Caki2 (cell line): ENCODE data around the gene S100A8. TPM values are rescaled to one million over a fixed set of nuclear protein-coding genes. Genes with fewer than 3 reads are reported as not detected.

ENCODE experiments used
- DNase-seq: peaks from one replicate; pipeline ENCODE4 v3.0.0-alpha.2; 2015; ENCODE audit warnings: low read depth
- in situ Hi-C: cut with HindIII; loops from 2 replicates; pipeline ENCODE4 v1.10.0; 2016; ENCODE audit warnings: low sequenced_read_pairs, low pct_unique_long_range_greater_than_20kb, mixed read lengths
- total RNA-seq: library from RNA; depleted of rRNA; stranded (reverse); fragments of >200 nt; shearing (Covaris generic); gene quantifications from 2 replicates; pipeline ENCODE4 v1.2.3, GENCODE V29; 2014; ENCODE audit warnings: low replicate concordance; rRNA removed

S100A8 gene
- total RNA-seq, 1 experiment from 2014 or later, result not detected

DNA sequence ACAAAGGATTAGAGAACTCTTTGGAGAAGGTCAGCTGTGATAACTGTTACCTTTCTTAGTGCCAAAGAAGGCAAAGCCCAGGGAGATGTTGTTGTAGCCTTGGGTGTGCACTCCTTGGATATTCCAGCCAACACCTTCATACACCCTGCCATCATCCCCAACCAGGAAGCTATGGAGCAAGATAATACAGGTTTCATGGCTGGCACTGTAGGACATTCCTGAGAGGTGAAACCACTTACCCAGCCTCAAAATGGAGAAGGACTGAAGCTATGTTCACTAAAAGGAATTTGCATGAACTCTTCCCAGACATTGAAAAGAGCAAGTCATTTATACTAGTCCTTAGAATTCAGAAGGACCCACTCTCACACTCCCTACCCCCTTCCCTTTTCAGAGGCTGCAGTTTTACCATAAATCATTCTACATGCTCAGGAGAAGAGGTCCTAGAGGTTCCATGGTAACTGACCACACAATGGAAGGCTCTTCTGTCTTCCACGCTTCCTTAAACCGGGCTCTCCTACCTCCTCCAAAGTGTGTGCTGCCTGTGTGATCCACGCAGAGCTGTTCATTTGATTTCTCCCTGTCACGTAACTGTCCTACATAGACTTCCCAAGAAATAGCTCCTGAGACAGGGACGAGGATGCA, 47.7 kb downstream of the S100A8 start:
- in situ Hi-C loops, result no loop called here
- DNase-seq, result no peak

DNA sequence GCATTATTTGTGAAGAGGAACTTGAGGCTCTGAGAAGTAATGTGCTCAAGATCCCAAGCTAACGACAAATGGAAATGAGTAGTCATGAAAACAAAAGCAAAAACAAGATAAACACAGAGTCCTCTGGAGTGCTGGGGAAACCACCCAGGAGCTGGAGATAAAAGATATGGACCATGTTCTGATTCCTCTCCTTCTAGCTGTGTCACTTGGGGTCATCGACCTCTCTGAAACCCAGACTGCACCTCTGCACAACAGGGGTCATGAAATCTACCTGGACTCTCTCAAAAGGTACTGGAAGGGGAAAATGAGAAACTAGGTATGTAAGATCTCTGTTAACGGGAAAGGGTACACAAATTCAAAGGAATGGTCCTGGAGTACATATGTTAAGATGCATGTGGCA, 48.7 kb downstream of the S100A8 start:
- in situ Hi-C loops, result no loop called here
- no peak for DNase-seq

DNA sequence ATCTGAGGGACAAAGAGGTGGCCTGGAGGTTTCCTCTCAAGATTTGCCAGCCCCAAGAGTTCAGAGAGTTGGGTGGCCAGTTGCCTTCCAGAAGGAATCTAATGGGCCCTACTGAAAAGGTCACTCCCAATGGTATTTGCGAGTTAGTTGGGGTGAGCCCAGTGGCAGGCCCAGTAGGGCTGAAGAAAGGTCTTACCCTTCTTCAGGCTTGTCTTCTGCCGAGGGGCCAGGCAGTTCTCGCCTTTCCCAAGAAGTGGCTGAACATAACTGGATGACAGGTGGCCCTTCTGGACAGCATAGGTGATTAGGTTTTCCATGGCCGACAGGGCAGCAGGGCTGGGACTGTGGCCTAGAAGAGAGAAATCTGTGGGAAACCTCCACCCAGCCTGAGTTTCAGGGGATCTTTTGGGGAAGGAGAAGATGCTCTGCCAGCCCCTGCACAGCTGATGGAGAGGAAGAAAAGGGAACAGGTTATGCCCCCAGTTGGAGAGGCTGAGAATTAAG, 49.4 kb downstream of the S100A8 start:
- DNase-seq, result no peak
- in situ Hi-C loops, result no loop called here

DNA sequence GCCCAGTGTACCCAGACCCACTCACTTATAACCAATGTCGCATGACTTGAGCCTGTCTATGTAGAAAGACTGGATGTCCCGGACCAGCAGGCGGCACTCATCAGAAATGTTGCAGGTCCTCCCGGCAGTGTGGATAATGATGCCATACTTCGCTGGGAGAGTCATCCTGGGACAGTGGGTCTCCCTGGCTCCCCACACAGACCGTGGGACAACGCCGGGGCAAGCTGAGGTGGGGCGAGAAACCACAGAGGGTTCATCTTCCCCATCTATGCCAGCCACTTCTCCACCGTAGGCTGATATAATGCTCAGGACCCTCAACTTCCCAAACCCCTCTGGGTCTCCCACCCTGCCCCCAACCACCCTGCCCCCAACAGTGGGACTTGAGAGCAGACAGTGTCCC, 50.5 kb downstream of the S100A8 start:
- in situ Hi-C loops, result no loop called here
- DNase-seq, result no peak

Other genes with a start within 250 kb of the S100A8 start
- not detected in 2 replicates for gene SPRR2G, start 240.2 kb downstream of the S100A8 start, total RNA-seq
- not detected in 2 replicates for gene LELP1, start 187.6 kb downstream of the S100A8 start, total RNA-seq
- gene PRR9, start 173.5 kb downstream of the S100A8 start, total RNA-seq, result not detected in 2 replicates
- not detected in 2 replicates for gene LORICRIN, start 131.4 kb downstream of the S100A8 start, total RNA-seq
- gene PGLYRP3, start 78.1 kb downstream of the S100A8 start, total RNA-seq, result not detected in 2 replicates
- gene PGLYRP4, start 42.2 kb downstream of the S100A8 start, total RNA-seq, result not detected in 2 replicates
- not detected in 2 replicates for gene S100A9, start 33.2 kb downstream of the S100A8 start, total RNA-seq
- gene S100A12, start 15.5 kb downstream of the S100A8 start, total RNA-seq, result not detected in 2 replicates
- not detected in 2 replicates for gene S100A7A, start 25.4 kb upstream of the S100A8 start, total RNA-seq
- gene S100A7, start 69.6 kb upstream of the S100A8 start, total RNA-seq, result not detected in 2 replicates
- 1,350 and 1,721 TPM in 2 replicates for gene S100A6, start 144.9 kb upstream of the S100A8 start, total RNA-seq
- not detected in 2 replicates for gene S100A5, start 149.9 kb upstream of the S100A8 start, total RNA-seq
- gene S100A4, start 154.7 kb upstream of the S100A8 start, total RNA-seq, result 40.4 and 54.7 TPM in 2 replicates
- gene S100A3, start 158.2 kb upstream of the S100A8 start, total RNA-seq, result not detected in 2 replicates
- gene S100A2, start 174.8 kb upstream of the S100A8 start, total RNA-seq, result 10.0 and 24.4 TPM in 2 replicates
- gene S100A16, start 222.1 kb upstream of the S100A8 start, total RNA-seq, result 310 and 401 TPM in 2 replicates
- not detected in 2 replicates for gene S100A14, start 225.3 kb upstream of the S100A8 start, total RNA-seq
- 155 and 171 TPM in 2 replicates for gene S100A13, start 236.4 kb upstream of the S100A8 start, total RNA-seq
- gene S100A1, start 237.4 kb upstream of the S100A8 start, total RNA-seq, result not detected in 2 replicates
- 34.6 and 42.0 TPM in 2 replicates for gene CHTOP, start 243.0 kb upstream of the S100A8 start, total RNA-seq